Hematopoietic multipotent progenitor cell treated with erythropoietin and hydrocortisone succinate and interleukin-3 and kit ligand, for 17 days (in vitro differentiated cells): ENCODE data around the gene UTP11.

ENCODE experiments used
- DNase-seq: peaks from one replicate; pipeline ENCODE4 v3.0.0-alpha.2; 2015; ENCODE audit warnings: low spot score

The UTP11 gene

GRCh38 chr1:38003261-38004250 is 9.0 kb upstream of the UTP11 start:
- no peak for DNase-seq

DNA sequence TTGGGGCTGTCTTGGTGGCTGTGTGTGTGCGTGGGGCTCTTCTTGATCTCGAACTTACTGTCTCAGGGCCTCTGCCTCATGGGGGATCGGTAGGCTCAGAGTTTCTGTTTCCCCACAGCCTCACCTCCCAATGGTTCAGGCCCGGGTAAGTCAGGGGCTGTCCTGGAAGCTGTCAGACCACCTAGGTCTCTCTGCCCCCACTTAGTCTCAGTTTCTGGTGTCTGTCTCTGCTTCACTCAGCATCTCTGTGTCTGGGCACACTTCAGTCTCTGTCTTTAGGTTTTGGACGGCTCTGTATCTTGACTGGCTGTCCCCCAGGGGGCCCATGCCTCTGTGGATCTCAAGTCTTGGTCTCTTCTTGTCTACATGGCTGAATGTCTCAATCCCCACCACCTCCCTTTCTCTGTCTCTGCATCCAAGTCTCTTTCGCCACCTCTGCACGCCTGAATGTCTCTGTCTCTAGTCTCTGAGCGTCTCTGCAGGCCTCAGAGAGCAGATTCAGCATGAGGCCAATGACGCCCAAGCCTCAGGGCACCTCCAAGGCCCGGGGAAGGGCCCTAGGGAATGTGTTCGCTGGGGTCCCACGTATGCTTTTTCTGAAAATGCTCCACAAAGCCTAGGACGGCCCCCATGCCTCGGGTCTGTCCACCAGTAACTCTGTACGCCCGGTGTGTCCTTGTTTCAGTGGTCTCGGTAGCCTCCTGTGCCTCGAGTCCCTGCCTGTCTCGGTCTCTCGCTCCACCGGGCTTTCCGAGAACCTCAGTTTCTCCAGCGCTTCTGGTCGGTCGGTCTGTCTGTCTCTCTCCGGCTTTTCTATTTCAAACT is 8.0 kb upstream of the UTP11 start:
- no peak for DNase-seq

- no peak for DNase-seq
Measured at GRCh38 chr1:38005195-38006007, 7.1 kb upstream of the UTP11 start, which contains the start of gene FHL3. TSS of gene FHL3 (minus strand) at chr1:38005514. CDS start at chr1:37999412, 6,102 bp downstream.

GRCh38 chr1:38006008-38006828 is 6.3 kb upstream of the UTP11 start:
- no peak for DNase-seq

GRCh38 chr1:38009088-38009840 is 3.3 kb upstream of the UTP11 start:
- DNase-seq: no peak

- no peak for DNase-seq
Measured at GRCh38 chr1:38009841-38010180, 2.7 kb upstream of the UTP11 start.

- DNase-seq: no peak
Measured at GRCh38 chr1:38013227-38013622, 691 bp downstream of the UTP11 start.

GRCh38 chr1:38014171-38014570 is 1.6 kb downstream of the UTP11 start:
- no peak for DNase-seq

- no peak for DNase-seq
Measured at GRCh38 chr1:38014724-38015424, 2.3 kb downstream of the UTP11 start.

DNA sequence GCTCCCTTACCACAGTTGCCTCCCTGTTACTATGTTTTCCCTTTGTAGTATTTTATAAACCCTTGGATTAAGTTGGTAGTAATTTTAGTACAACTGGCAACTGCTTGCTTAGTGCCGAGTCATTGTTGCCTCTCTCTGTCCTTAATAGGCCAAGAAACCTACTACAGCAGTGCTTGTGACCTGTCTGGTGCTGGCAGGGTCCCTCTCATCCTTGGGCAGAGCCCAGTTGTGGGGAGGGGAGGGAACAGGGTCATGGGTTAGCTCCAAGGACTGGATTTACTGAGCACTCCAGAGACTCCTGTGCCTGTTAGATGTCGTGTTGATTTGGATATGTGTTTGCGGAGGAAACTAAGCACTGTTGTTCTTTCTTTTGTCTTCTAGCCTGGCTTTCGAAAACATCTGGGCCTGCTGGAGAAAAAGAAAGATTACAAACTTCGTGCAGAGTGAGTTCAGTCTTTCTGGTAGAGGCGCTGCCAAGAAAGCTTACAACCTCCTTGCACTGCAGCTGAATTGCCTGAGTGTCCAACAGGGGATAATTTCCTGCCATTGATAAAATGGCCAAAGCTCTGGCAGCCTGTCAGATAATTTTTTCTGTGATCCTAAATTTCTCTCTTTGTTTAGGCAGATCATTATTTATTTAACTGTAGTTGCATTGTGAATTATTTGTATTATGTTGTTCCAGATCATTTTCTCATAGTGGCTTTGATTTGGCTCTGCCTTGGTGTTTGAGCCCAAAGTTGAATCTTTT is 3.6 kb downstream of the UTP11 start:
- DNase-seq: peak; percentile 39

DNA sequence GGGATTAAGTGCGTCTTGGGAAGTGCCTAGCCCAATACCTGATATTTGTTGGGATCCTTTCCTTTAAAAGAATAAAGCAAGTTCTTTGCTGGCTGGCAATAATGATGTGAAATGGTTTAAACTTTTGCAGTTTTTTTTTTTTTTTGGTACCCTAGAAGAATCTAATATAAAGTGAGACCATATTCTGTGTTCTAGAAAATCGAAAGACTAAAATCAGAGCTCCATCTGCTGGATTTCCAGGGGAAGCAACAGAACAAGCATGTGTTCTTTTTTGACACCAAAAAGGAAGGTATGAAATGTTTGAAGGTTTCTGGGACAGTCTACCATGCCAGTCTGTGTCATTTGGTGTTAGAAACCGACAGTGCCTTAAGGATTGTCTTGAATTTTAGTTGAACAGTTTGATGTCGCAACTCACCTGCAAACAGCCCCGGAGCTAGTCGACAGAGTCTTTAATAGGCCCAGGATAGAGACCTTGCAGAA is 6.4 kb downstream of the UTP11 start:
- no peak for DNase-seq

DNA sequence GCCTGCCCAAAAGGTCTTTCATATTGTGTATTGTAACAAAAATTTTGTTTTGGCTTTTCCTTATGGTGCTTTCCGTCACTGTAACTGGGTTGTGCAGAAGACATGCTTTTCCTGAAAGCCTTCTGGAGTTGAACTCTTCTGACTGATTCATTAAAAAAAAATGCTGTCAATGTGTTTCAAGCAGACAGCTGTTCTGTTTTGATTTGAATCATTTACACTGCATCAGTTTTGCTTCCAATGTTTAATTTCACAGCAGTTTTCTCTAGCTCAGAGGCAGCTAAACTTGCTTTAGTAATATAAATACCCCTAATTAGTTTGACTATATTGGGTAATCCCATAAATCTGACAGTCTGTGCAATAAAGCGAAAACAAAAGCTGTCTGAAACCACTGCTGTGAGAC is 7.9 kb downstream of the UTP11 start:
- DNase-seq: no peak

DNA sequence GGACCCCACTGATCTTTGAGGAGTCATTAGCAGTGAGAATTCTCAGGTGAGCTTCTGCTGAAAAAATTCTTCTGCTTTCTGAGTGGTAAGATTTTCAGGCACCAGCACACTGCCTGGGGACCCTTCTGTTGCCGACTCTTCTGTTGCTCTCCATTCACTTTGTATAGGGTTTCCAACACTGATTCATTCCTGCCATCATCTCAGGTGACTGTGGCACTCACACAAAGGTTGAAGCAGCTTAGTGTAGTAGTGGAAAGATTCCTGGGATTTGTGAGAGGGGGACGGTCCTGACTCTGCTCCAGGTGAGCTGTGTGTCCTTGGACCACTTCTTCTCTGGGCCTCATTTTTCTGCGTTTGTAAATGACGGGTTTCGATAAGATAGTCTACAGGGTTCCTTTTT is 9.4 kb downstream of the UTP11 start:
- DNase-seq: no peak

DNA sequence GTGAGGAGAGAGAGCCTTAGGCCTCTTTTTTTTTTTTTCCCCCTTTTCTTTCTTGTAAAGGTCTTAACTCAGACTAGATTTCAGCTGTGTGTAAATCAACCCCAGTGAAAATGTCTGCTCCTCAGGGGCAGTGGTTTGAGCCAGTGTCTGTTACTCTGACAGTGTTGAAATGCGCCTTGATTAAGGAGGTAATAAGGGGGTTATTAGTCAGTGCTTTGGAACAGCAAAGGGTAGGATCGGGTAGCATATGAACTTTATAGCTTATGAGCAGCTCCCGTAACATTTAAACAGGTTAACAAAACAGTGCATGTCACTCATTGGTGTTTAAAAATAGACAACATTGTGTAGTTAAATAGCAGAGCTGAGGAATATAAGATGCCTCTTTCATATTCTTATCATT is 10.3 kb downstream of the UTP11 start:
- DNase-seq: no peak

DNA sequence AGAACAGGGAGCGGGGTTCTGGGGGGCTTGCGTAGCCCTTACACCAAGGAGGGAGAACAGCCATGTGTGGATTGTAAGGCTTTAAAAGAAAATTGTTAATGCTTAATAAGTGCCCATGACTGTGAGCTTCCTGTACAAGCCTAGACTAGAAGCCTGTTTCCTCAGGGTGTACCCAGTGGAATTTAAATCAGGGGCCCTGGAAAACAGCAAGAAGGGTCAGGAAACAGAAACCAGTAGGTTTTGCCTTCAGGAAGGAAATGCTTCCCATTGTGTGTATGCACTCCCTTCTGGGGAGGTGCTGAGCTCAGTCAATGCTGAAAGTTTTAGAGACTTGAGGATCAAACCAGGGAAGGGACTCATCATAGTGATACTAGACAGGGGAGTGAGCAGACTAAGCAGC is 12.7 kb downstream of the UTP11 start:
- no peak for DNase-seq

DNA sequence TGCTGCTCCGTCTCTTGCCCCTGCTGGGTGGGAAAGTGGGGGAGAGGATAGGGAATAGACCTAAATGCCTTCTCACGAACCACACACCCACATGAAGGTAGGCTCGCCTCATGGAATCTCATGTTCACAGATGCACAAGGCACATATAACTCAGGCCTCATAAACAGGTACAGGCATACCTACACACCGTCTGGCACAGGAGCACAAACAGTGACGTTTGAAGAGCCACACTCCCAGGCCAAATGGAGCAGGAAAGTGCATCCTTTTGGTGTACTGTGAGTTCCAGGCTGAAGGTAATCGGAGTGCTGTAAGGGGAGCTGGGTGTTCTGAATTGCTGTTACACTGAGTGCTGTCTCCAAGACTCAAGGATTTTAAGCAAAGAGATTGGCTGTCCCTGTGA is 13.1 kb downstream of the UTP11 start:
- DNase-seq: no peak

GRCh38 chr1:38026592-38027200 is 14.2 kb downstream of the UTP11 start:
- no peak for DNase-seq
